GM23248 (cell line): ENCODE measurements around the gene TMEM255A. TPM values are rescaled to one million over a fixed set of nuclear protein-coding genes. Genes with fewer than 3 reads are reported as not detected.

Experiments
- DNase-seq: peaks from one replicate; pipeline ENCODE4 v3.0.0-alpha.2; 2015
- H2AFZ ChIP-seq: fragments of 200-600 bp; sonication (generic); 2 replicates; pipeline ENCODE4 v1.6.1; 2016; ENCODE audit warnings: antibody characterized with exemption
- H3F3A ChIP-seq: fragments of 200-600 bp; sonication (generic); 2 replicates; pipeline ENCODE4 v1.6.1; 2016; ENCODE audit warnings: mild to moderate bottlenecking, antibody characterized with exemption, mixed run types; ENCODE audit not compliant: insufficient read depth
- H3K27ac ChIP-seq: fragments of 200-600 bp; sonication (generic); 2 replicates; pipeline ENCODE4 v1.5.1; 2016; ENCODE audit warnings: mild to moderate bottlenecking
- H3K27me3 ChIP-seq: fragments of 200-600 bp; sonication (generic); replicated peaks from 2 replicates; pipeline ENCODE4 v1.6.1; 2016; ENCODE audit warnings: mild to moderate bottlenecking; ENCODE audit not compliant: insufficient read depth
- H3K36me3 ChIP-seq: fragments of 200-600 bp; sonication (generic); 2 replicates; pipeline ENCODE4 v1.6.1; 2016; ENCODE audit warnings: low read depth, mild to moderate bottlenecking
- H3K4me1 ChIP-seq: fragments of 200-600 bp; sonication (generic); 2 replicates; pipeline ENCODE4 v1.6.1; 2016; ENCODE audit warnings: mild to moderate bottlenecking; ENCODE audit not compliant: insufficient read depth
- H3K4me2 ChIP-seq: fragments of 200-600 bp; sonication (generic); one replicate; pipeline ENCODE4 v1.6.1; 2016; ENCODE audit warnings: mild to moderate bottlenecking; ENCODE audit not compliant: unreplicated experiment
- H3K4me3 ChIP-seq: fragments of 200-600 bp; sonication (generic); 2 replicates; pipeline ENCODE4 v1.5.1; 2016; ENCODE audit warnings: mild to moderate bottlenecking
- H3K79me2 ChIP-seq: fragments of 200-600 bp; sonication (generic); 2 replicates; pipeline ENCODE4 v1.6.1; 2016; ENCODE audit warnings: mild to moderate bottlenecking; ENCODE audit not compliant: insufficient read depth
- H3K9ac ChIP-seq: fragments of 200-600 bp; sonication (generic); 2 replicates; pipeline ENCODE4 v1.6.1; 2016; ENCODE audit warnings: mild to moderate bottlenecking
- H3K9me2 ChIP-seq: fragments of 200-600 bp; sonication (generic); 2 replicates; pipeline ENCODE4 v1.6.1; 2016; ENCODE audit warnings: mixed run types, mild to moderate bottlenecking, moderate library complexity; ENCODE audit not compliant: insufficient read depth
- H3K9me3 ChIP-seq: fragments of 200-600 bp; sonication (generic); one replicate; pipeline ENCODE4 v1.6.1; 2017; ENCODE audit warnings: low read depth
- H4K20me1 ChIP-seq: fragments of 200-600 bp; sonication (generic); 2 replicates; pipeline ENCODE4 v1.6.0; 2016; ENCODE audit not compliant: insufficient read depth
- EZH2 ChIP-seq: fragments of 200-600 bp; sonication (generic); IDR thresholded peaks from 2 replicates; pipeline ENCODE4 v1.6.1; 2018; ENCODE audit warnings: antibody characterized with exemption, mild to moderate bottlenecking; ENCODE audit not compliant: insufficient read depth, poor library complexity, severe bottlenecking
- EZH2phosphoT487 ChIP-seq: fragments of 200-600 bp; sonication (generic); IDR thresholded peaks from 2 replicates; pipeline ENCODE4 v1.6.1; 2018; ENCODE audit warnings: antibody characterized with exemption, moderate library complexity, mild to moderate bottlenecking, low read depth; ENCODE audit not compliant: insufficient read depth
- WGBS, 2 experiments: methylation state at CpG; one replicate each; pipeline ENCODE4 v1.1.6; 2015 to 2017; ENCODE audit warnings: low lambda C conversion rate in 2 of 2, low coverage in 1 of 2; ENCODE audit errors: missing lambda C conversion rate in 2 of 2; 5-methylcytosine and 5-hydroxymethylcytosine counted together
- in situ Hi-C: fragments of 300-500 bp; cut with MboI; formaldehyde crosslinking; loops from 2 replicates; pipeline ENCODE4 v1.15.0; 2020
- polyA plus RNA-seq: library from polyadenylated mRNA; unstranded; fragments of >200 nt; fragmentation: Nextera tagmentation; extraction: Ambion mirVana; gene quantifications from 2 replicates; pipeline ENCODE4 v1.2.1, GENCODE V29; 2016
- total RNA-seq: library from RNA; depleted of rRNA; stranded (reverse); fragments of >200 nt; shearing (Covaris generic); gene quantifications from 2 replicates; pipeline ENCODE4 v1.2.3, GENCODE V29; 2014

TMEM255A gene
- total and polyA plus RNA-seq, 2 experiments from 2014 or later, result not detected

DNA sequence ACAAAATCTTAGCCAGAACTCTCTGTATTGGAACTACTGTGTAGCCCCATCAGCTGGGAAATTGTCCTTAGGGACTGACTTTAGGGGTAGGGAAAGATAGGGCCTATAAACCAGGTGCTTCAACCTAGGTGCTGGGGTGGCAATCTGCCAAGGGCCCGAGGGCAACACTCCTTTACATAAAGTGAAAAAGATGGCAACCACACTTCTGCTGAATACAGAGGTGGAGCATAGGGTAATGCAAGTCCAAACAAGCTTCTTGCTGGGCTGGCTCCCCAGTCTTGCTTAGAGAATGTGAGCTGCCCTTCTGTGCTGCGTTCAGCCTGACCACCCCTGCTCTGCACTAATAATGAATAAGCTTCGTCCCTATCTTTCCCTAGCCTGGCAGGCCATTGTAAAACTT lies 50.9 kb downstream of the TMEM255A start:
- no peaks in the 10 kb centered on the region for H3K9me2 ChIP-seq
- no peaks in the 10 kb centered on the region for H4K20me1 ChIP-seq

DNA sequence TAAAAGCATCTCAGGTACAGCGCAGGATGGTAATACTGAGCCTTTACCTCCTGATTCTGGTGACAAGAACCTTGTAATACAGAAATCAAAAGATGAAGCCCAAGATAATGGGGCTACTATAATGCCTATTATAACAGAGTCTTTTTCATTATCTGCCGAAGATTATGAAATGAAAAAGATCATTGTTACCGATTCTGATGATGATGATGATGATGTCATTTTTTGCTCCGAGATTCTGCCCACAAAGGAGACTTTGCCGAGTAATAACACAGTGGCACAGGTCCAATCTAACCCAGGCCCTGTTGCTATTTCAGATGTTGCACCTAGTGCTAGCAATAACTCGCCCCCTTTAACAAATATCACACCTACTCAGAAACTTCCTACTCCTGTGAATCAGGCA lies 57.5 kb downstream of the TMEM255A start:
- Histone ChIP-seq H3K27ac (no peak overlapping the region), H3K9ac (no peak overlapping the region), H3K4me3 (no peak overlapping the region), H3K36me3 (peaks cover 10% of the 10 kb centered on the region; the same call in 1 of the 2 replicates), H3K4me1 (0 out of 2 replicates have a peak, but pooled peaks cover 5% of the 10 kb centered on the region), H3K9me2 (no peaks in the 10 kb centered on the region), H3K79me2 (peaks cover 27% of the 10 kb centered on the region), H3F3A (0 out of 2 replicates have a peak, but pooled peaks cover 4% of the 10 kb centered on the region), H4K20me1 (no peaks in the 10 kb centered on the region), H3K4me2 (no peak overlapping the region), H2AFZ (no peak overlapping the region), H3K27me3 (no peaks in the 10 kb centered on the region), H3K9me3 (no peaks in the 10 kb centered on the region)
- no peak for DNase-seq
- TF ChIP-seq EZH2phosphoT487, result no peak
- TF ChIP-seq EZH2, result no peak
- in situ Hi-C loops, result no loop called here
- WGBS, 2 experiments, result 96% methylated on average over 6 of the region's 6 CpGs

More for the DNA sequence above, 50.9 kb downstream of the TMEM255A start:
- no peaks in the 10 kb centered on the region for H3K79me2 ChIP-seq
- no peak overlapping the region for H3K4me2 ChIP-seq
- no peak for DNase-seq
- H2AFZ ChIP-seq, result no peak overlapping the region
- no peaks in the 10 kb centered on the region for H3F3A ChIP-seq
- no peaks in the 10 kb centered on the region for H3K27me3 ChIP-seq
- TF ChIP-seq EZH2, result no peak
- no peak for TF ChIP-seq EZH2phosphoT487
- no peak overlapping the region for H3K4me3 ChIP-seq
- no peaks in the 10 kb centered on the region for H3K9me3 ChIP-seq
- H3K9ac ChIP-seq, result no peak overlapping the region
- no peak overlapping the region for H3K27ac ChIP-seq
- WGBS, 2 experiments, result 30 to 33% methylated on average over 3 of the region's 3 CpGs
- 0 out of 2 replicates have a peak, but pooled peaks cover 1% of the 10 kb centered on the region for H3K36me3 ChIP-seq
- no peaks in the 10 kb centered on the region for H3K4me1 ChIP-seq
- in situ Hi-C loops, result no loop called here

- H4K20me1 ChIP-seq, result no peaks in the 10 kb centered on the region
- H3K9me2 ChIP-seq, result no peaks in the 10 kb centered on the region
- 0 out of 2 replicates have a peak, but pooled peaks cover 5% of the 10 kb centered on the region for H3K4me1 ChIP-seq
- H3K4me2 ChIP-seq, result peak overlapping the region; percentile 81
- peak overlapping the region; percentile 88 for H3K4me3 ChIP-seq
- H3K9me3 ChIP-seq, result no peaks in the 10 kb centered on the region
- TF ChIP-seq EZH2phosphoT487 (no peak), EZH2 (no peak)
- H3F3A ChIP-seq, result 0 out of 2 replicates have a peak, but pooled peaks cover 4% of the 10 kb centered on the region
- DNase-seq, result peak; percentile 65
- peak overlapping the region; percentile 77 for H2AFZ ChIP-seq
- H3K9ac ChIP-seq, result peak overlapping the region; percentile 97
- H3K36me3 ChIP-seq, result peaks cover 10% of the 10 kb centered on the region; the same call in 1 of the 2 replicates
- WGBS, 2 experiments, result 1 to 2% methylated on average over 21 to 28 of the region's 28 CpGs
- peaks cover 27% of the 10 kb centered on the region for H3K79me2 ChIP-seq
- H3K27ac ChIP-seq, result peak overlapping the region; percentile 89
- in situ Hi-C loops, result no loop called here
- no peaks in the 10 kb centered on the region for H3K27me3 ChIP-seq
These were observed 59.7 kb downstream of the TMEM255A start for GRCh38 chrX:120251471-120252011.

DNA sequence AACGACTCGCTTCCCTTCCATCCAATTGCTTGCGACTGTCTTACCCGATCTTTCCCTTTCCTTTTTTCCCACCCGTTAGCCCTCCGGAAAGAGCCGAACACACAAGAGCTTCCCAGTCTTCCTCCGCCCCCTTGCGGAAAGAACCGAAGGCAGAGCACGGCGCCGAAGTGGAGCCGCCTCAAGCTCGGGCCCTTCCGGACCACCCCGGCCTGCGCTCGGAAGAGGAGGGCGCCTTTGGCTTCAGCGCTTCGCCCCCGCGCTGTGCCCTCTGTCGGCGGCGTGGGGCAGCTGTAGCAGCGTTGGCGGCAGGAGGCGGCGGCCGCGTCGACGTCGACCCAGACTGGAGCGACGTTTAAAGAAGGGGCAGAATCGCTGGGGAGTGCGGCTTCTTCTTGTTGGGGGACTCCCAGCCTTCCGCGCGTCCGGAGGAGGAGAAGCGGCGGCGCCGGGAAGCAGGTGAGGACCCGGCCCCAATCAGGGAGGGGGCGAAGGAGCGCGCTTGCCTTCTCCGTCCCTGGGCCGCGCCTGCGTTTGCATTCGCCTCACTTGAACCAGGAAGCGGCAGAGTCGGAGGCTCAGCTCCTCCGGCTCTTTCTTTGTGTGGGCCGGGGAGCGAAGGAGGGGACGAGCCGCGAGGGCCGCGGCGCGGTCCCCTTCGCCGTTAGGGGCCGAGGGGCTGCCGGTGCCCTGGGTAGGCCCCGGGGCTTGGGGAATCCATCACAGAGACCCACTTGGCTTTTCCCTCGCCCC lies 60.6 kb downstream of the TMEM255A start, which contains the start of gene ZBTB33:
Gene ZBTB33, plus strand, starts transcription at position 291 of the 750 bp plus-strand sequence. CDS start 2,604 bp downstream, outside the sequence.
- no peaks in the 10 kb centered on the region for H3K9me3 ChIP-seq
- 0 out of 2 replicates have a peak, but pooled peaks cover 5% of the 10 kb centered on the region for H3K4me1 ChIP-seq
- no peak for TF ChIP-seq EZH2
- no peak for TF ChIP-seq EZH2phosphoT487
- H3K27ac ChIP-seq, result peak within 1 kb of the TSS; percentile 89
- no peaks in the 10 kb centered on the region for H3K9me2 ChIP-seq
- peak within 1 kb of the TSS; percentile 88 for H3K4me3 ChIP-seq
- 0 out of 2 replicates have a peak, but pooled peaks cover 4% of the 10 kb centered on the region for H3F3A ChIP-seq
- H3K36me3 ChIP-seq, result peaks cover 10% of the 10 kb centered on the region; the same call in 1 of the 2 replicates
- DNase-seq, result peak; percentile 95
- no peaks in the 10 kb centered on the region for H4K20me1 ChIP-seq
- H3K27me3 ChIP-seq, result no peaks in the 10 kb centered on the region
- 0 to 1% methylated on average over 27 to 31 of the region's 75 CpGs for WGBS, 2 experiments
- peak within 1 kb of the TSS; percentile 96 for H2AFZ ChIP-seq
- H3K79me2 ChIP-seq, result peaks cover 27% of the 10 kb centered on the region
- in situ Hi-C loops, result no loop called here
- H3K9ac ChIP-seq, result peak within 1 kb of the TSS; percentile 97
- peak within 1 kb of the TSS; percentile 86 for H3K4me2 ChIP-seq
